Epithelial cell of prostate (primary cell): ENCODE results near the gene ZNF600.
"Not testable (repeated sequence)": the region's sequence is repeated elsewhere in the genome, so short reads cannot be mapped to it uniquely, and the experiment has no call there.

Experiments
- DNase-seq: peaks from one replicate; pipeline ENCODE4 v3.0.0-alpha.2; 2011; ENCODE audit warnings: low read depth, low spot score
- H3K27ac ChIP-seq: fragments of 450-650 bp; 2 replicates; pipeline ENCODE4 v1.5.1; 2017; ENCODE audit warnings: mild to moderate bottlenecking

Gene ZNF600

DNA sequence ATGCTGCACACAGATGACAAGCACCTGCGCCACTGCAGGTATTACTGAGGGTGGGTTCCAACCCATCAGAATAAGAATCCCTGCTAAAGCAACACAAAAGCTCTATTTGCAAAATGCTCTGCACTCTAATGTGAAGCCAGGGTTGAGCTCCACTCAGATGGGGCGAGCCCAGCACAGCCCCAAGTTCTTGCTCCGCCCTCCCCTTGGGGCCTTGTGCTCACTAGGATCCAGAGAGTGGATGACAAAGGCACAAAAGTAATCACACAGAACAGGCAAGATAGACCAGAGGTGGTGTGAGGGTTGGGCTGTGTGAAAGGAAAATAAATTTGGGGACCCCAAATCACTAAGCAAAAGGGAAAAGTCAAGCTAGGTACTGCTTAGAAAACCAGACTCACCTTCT, 43.5 kb downstream of the ZNF600 start:
- H3K27ac ChIP-seq, result no peak overlapping the region

DNA sequence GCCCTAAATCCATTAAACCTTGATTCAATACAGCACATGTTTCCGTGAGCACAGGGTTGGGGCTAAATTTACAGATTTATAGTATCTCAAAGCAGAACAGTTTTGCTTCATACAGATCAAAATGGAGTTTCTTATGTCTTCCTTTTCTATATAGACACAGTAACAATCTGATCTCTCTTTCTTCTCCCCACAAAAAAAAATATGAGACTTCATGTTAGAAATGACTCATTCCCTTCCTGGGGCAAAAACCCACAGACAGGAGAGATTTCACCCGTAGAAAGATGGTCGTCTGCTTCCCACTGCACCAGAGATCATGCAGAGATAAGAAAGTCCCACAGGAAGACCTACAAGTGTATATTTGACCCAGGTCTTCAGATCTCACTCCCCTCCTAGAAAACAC, 44.1 kb downstream of the ZNF600 start:
- DNase-seq, result no peak
- no peak overlapping the region for H3K27ac ChIP-seq

More for the DNA sequence above, 43.5 kb downstream of the ZNF600 start:
- DNase-seq, result no peak

DNA sequence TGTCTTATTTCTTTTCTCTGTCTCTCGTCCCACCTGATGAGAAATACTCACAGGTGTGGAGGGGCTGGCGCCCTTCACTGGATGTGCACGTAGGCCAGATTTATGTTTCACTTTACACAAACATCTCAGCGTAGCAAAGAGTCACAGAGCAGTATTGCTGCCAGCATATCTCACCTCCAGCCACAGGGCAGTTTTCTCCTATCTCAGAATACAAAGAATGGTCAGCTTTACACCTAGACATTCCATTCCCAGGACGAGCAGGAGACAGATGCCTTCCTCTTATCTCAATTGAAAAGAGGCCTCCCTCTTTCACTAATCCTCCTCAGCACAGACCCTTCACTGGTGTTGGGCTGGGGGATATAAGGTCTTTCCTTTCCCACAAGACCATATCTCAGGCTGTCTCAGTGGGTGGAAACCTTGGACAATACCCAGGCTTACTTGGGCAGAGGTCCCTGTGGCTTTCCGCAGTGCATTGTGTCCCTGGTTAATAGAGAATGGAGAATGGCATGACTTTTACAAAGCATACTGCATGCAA, 44.6 kb downstream of the ZNF600 start:
- DNase-seq, result no peak
- H3K27ac ChIP-seq, result no peak overlapping the region

DNA sequence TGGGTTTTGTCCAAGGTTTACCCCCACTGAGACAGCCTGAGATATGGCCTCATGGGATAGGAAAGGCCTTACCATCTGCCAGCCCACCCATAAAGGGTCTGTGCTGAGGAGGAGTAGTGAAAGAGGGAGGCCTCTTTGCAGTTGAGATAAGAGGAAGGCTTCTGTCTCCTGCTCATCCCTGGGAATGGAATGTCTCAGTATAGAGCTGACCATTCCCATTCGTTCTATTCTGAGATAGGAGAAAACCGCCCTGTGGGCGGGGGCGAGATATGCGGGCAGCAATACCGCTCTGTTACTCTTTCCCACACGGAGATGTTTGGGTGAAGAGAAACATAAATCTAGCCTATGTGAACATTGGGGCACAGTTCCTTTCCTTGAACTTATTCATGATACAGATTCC, 45.2 kb downstream of the ZNF600 start:
- DNase-seq, H3K27ac ChIP-seq: not testable (repeated sequence)

DNA sequence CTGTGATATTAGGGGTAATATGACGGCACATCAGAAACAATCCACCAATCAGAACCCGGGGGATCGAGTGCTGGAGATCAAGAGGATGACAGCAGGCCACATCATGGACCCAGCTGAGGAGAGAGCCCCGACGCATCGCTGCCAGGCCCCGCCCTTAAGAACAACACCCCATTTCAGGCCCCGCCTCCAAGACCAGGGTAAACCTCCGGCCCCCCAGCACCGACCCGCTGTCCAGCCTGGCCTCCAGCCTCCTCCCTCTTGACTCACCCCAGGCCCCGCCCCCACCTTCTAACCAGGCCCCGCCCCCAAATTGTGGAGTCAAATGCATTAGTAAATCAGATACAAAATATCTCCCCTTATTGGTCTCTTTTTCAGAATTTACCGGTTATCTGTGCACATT, 47.0 kb downstream of the ZNF600 start:
- no peak overlapping the region for H3K27ac ChIP-seq
- DNase-seq, result no peak

DNA sequence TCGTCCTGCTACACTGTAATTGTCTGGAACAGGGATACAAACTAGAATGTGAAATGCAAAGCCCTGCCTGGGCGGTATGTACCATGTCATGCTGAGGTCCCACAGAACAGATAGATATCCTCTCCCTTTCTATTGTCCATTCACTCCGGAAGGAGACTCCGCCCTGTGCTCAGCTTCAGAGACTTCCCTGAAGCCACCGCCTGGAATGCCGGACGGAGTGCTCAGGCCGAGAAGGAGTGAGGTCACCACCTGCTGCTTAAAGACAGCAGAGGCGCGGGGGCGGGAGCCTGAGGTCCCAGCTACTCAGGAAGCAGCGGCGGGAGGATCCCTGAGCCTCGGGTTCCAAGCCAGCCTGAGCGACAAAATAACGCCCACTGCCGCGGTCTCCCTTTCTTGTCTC, 50.9 kb downstream of the ZNF600 start:
- peak overlapping the region; percentile 97 for H3K27ac ChIP-seq
- no peak for DNase-seq

DNA sequence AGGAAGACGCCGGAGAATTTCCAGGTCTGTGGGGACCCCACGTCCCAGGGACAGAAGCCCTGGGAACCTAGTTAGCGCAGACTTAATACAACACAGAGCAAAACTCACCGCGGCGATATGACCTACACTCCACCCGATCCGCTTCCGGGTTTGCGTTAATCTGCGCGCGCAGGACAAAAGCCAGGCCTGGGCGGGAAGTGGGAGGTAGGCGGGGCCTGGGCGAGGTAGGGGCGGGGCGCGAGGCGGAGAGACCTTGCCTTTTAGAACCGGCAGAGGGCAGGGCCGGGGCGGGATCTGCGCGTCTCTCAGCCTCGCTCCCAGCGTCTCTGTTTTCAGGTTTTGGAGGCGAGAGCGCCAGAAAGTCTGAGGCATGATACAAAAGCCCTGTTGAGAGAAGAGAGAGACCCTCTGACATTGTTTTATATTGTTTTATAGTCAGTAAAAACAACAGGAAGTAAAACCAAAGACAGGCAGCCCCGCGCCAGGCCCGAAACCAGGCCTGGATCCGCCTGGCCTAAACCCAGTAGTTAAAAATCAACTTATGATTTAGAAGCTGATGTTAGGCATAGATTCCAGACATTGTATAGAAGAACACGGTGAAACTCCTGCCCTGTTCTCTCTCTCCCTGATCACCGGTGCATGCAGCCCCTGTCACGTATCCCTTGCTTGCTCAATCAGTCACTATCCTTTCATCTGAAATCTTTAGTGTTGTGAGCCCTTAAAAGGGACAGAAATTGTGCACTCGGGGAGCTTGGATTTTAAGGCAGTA, 51.5 kb downstream of the ZNF600 start, which contains the start of gene ZNF611:
Gene ZNF611, minus strand, starts transcription at position 152 of the 769 bp plus-strand sequence. CDS start 19,150 bp downstream, outside the sequence.
- DNase-seq, result peak; percentile 66

DNA sequence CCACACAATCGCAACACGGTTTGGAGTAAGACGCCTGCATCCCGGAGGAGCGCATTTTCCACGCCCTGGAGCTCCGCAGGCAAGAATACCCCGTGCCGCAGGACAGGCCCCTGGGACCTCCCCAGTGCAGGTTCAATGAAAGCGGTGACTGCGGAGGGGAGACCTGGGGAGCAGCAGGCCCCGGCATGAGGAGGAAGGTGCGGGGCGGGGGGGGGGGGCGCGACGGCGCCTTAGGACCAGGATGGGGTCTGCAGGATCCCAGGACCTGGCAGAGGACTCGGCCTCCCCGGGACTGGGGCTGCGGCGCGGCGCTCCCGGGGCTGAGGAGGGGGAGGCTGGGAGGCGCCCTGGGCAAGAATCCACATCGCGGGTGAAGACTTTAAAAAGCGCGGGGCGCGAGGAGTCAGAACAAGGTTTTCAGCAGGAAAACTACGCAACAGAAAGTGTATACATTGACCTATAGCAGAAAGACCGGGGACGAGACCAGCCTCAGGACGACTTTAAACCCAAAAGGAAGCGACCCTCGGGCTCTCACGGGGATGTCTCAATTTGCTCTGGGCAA, 52.2 kb downstream of the ZNF600 start:
- peak overlapping the region; percentile 97 for H3K27ac ChIP-seq
- DNase-seq, result no peak

More for the DNA sequence above, 51.5 kb downstream of the ZNF600 start, which contains the start of gene ZNF611:
- peak within 1 kb of the TSS; percentile 97 for H3K27ac ChIP-seq

DNA sequence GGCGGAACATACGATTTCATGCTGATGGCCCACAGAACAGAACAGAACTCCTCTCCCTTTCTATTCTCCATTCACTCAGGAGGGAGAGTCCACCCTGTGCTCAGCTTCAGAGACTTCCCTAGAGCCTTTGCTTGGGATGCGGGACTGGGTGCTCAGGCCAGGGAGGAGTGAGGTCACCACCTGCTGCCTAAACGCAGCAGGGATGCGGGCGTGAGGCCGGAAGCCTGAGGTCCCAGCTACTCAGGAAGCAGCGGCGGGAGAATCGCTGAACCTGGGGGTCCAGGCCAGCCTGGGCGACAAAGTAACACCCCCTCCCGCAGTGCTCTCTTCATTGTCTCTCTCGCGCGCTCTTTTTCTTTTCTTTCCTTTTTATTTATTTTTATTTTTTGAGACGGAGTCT, 60.5 kb downstream of the ZNF600 start:
- not testable (repeated sequence) for DNase-seq, H3K27ac ChIP-seq

DNA sequence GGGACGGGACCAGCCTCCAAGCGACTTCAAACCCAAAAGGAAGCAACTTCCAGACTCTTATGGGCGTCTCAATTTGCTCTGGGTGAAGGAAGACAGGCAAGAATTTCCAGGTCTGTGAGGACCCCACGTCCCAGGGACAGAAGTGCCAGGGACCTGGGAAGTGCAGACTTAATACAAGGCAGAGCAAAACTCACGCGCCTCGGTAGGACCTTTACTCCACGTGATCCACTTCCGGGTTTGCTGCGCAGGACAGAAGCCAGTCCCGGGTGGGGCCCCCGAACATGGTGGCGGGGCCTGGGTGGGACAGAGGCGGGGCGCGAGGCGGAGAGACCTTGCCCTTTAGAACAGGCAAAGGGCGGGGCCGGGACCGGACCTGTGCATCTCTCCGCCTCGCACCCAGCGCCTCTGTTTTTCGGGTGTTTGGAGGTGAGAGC, 61.0 kb downstream of the ZNF600 start:
- H3K27ac ChIP-seq, result no peak overlapping the region
- DNase-seq, result no peak

DNA sequence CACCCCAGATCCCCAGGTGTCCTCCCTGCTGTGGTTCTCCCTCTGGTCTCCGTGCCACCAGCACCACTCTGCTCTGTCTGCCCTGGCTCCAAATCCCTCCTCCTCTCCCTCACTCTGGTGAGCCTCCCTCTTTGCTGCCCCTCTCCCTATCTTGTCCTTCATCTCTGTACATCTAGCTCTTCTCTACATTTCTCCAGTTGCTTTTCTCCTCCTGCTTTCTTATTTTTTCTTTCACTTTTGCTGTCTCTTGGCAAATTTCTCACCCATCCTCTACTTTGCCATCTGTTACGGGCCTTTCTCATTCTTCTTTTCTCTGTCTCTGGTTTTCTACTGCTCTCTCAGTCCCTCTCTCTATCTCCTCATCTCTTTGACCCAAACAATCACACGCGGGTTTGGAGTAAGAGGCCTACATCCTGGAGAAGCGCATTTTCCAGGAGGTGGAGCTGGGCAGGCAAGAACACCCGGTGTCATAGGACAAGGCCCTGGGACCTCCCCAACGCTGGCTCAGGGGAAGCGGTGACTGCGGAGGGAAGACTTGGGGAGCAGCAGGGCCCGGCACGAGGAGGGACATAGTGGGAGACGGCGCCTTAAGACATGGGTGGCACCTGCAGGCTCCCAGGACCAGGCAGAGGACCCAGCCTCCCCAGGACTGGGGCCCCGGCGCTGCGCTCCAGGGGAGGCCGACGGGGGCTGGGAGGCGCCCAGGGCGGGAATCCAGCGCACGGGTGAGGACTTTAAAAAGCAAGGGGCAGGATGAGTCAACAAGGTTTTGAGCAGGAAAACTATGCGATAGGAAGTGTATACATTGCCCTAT, 61.7 kb downstream of the ZNF600 start:
- no peak for DNase-seq
- no peak overlapping the region for H3K27ac ChIP-seq

DNA sequence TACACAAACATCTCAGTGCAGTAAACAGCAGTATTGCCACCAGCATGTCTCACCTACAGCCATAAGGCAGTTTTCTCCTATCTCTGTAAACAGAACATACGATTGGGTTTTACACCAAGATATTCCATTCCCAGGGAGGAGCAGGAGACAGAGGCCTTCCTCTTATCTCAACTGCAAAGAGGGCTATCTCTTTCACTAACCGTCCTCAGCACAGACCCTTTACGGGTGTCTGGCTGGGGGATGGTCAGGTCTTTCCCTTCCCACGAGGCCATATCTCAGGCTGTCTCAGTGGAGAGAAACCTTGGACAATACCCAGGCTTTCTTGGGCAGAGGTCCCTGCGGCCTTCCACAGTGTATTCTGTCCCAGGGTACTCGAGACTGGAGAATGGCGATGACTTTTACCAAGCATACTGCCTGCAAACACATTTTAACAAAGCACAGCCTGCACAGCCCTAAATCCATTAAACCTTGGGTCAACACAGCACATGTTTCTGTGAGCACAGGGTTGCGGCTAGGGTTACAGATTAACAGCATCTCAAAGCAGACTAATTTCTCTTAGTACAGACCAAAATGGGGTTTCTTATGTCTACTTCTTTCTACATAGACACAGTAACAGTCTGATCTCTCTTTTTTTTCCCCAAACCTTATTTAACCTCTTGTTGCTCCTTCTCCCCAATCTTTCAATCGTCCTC, 62.5 kb downstream of the ZNF600 start:
- H3K27ac ChIP-seq, DNase-seq: not testable (repeated sequence)

DNA sequence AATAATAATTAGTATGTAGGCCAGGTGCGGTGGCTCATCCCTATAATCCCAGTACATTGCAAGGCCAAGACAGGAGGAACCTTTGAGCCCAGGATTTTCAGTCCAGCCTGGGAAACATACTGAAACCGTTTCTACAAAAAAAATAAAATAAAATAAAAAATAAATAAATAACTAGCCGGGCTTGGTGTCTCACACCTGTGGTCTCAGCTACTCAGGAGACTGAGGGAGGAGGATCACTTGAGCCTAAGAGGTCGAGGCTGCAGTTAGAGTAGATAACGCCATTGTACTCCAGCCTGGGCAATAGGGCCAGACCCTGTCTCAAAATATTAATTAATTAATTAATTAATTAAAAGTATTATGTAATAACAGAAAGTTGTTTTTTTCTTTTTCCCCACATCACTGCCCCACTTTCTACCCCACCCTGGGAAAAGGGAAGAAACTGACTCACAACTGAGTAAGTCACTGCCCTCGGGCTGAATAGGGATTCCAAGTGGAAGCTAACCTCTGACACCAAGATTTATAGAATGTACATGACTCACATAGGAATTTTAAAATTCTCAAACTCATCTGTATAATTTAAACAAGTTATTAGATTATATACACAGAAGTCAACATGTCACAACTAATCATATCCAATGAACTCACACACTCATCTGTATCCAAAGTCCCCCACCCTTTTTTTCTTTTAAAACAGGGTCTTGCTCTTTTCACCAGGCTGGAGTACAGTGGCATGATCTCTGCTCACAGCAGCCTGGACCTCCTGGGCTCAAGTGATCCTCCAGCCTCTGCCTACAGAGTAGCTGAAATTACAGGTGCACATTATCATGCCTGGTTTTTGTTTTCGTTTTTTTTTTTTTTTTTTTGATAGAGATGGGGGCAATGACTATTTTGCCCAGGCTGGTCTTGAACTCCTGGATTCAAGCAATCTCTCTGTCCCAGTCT, 64.3 kb downstream of the ZNF600 start:
- peak; percentile 72 for DNase-seq
- peak overlapping the region; percentile 58 for H3K27ac ChIP-seq

DNA sequence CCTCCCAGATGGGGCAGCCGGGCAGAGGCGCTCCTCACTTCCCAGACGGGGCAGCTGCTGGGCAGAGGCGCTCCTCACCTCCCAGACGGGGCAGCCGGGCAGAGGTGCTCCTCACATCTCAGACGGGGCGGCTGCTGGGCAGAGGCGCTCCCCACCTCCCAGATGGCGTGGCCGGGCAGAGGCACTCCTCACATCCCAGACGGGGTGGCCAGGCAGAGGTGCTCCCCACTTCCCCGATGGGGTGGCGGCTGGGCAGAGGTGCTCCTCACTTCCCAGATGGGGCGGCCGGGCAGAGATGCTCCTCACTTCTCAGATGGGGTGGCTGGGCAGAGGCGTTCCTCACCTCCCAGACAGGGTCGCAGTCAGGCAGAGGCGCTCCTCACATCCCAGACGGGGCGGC, 66.0 kb downstream of the ZNF600 start:
- H3K27ac ChIP-seq, DNase-seq: not testable (repeated sequence)

DNA sequence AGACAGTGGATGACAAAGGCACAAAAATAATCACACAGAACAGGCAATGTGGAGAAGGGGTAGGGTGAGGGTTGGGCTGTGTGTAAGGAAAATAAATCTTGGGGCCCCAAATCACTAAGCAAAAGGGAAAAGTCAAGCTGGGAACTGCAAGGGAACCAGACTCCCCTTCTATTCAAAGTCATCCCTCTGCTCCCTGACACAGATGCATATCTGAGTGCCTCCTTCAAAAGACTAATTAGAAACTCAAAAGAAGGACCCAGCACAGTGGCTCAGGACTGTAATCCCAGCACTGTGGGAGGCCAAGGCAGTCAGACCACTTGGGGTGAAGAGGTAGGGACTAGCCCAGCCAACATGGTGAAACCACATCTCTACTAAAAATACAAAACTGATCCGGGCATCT, 70.1 kb downstream of the ZNF600 start:
- H3K27ac ChIP-seq, result no peak overlapping the region
- DNase-seq, result no peak

DNA sequence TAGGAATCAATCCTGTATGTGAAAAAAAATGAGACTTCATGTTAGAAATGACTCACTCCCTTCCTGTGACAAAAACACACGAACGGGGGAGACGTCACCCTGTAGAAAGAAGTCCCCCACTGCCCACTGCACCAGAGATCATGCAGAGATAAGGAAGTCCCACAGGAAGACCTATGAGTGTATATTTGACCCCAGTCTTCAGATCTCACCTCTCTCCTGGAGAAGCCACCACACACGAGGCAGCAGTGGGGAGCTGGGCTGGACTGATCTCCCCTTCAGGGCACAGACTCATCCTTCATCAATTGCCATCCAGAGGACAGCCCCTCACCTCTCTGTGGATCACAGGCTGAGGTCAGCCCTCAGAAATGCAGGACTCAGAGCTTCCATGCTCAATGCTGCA, 70.7 kb downstream of the ZNF600 start:
- DNase-seq, result not testable (repeated sequence)
- H3K27ac ChIP-seq, result peak overlapping the region; percentile 24

DNA sequence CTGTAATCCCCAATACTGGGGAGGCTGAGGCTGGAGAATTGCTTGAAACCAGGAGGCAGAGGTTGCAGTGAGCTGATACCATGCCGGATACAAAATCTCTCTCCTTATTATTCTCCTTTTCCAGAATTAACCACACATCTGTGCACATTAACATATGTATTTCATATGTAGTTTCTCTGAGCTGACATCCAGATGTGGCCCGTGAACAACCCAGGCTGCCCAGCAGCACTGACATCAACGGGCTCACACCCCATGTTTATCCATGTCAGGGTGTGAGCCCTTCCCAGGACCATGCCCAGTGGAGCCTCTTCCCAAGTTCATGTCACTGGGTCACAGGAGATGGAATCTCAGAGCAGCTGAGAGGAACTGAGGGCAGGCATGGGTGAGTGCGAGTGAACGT, 71.3 kb downstream of the ZNF600 start:
- DNase-seq, result not testable (repeated sequence)

More for the DNA sequence above, 71.3 kb downstream of the ZNF600 start:
- H3K27ac ChIP-seq, result peak overlapping the region; percentile 24
